Measurements from ENCODE around the gene ESYT1.

ESYT1 gene

DNA sequence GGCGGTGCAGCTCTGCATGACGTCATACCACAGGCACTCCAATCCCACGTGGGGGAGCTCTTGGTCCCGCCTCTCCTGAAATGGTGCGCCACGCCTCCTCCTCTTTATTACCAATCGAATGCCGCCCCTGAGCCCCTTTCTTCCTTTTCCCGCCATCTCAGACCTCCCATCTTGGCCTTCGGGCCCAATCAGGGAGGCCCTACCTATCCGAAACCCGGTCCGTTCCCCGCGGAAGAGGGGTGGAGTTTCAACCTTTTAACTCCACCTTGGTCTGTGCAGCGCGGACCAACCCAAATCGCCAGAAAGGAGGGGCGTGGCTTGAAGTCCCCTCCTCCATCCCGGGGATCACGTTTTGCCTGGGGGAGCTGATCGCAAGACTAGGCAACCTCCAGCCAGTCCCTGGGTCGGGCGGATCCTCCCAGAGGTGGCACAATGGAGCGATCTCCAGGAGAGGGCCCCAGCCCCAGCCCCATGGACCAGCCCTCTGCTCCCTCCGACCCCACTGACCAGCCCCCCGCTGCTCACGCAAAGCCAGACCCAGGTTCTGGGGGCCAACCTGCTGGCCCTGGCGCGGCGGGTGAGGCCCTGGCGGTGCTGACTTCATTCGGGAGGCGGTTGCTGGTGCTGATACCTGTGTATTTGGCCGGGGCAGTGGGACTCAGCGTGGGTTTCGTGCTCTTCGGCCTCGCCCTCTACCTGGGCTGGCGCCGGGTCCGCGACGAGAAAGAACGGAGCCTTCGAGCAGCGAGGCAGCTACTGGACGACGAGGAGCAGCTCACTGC lies at the start of gene ESYT1:
Gene ESYT1 (plus strand): TSS at position 380 of the 782 bp plus-strand sequence. CDS start 53 bp downstream, at position 433.
- peak; percentile 100 for DNase-seq (ENCODE audit: low read depth, low spot score)

- DNase-seq (ENCODE audit: low read depth, low spot score): no peak
Observed at GRCh38 chr12:56078427-56078826, 49.6 kb upstream of the ESYT1 start.

- peak; percentile 92 for DNase-seq (ENCODE audit: low read depth, low spot score)
Observed at GRCh38 chr12:56078931-56079722, 48.9 kb upstream of the ESYT1 start.

- DNase-seq (ENCODE audit: low read depth, low spot score): peak; percentile 88
Observed at GRCh38 chr12:56079723-56080555, 48.1 kb upstream of the ESYT1 start, which contains the start of gene ERBB3. ERBB3 (plus strand) TSS chr12:56080165; CDS start chr12:56080301, 136 bp downstream.

DNA sequence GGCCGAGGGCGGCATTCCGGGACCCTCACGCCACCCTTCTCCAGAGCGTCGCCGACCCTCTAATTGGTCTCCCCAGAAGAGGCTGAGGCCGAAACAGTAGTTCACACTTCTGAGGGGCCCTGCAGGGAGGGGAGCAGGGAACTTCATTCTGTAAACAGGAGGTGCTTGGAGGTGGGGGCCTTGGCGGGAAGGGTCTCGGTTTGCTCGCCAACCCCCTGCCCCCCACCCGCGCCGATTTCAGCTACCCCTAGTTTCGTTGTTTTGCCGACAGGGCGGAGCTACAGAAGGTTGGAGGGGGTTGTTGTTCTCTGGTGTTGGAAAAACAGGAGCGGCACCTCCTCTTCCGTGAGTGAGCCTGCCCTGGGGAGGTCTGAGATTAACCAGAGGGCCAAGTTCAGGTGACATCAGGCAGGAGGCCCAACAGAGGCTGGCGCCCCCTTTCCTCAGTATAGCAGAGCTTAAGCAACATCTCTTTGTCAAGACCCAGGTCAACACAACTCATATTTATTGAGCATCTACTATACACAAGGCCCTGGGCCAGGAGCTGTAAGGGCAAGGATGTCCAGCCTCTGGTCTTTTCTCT lies 47.4 kb upstream of the ESYT1 start:
- no peak for DNase-seq (ENCODE audit: low read depth, low spot score)

- DNase-seq (ENCODE audit: low read depth, low spot score): no peak
Observed at GRCh38 chr12:56081393-56082347, 46.4 kb upstream of the ESYT1 start.

- no peak for DNase-seq (ENCODE audit: low read depth, low spot score)
Observed at GRCh38 chr12:56082382-56082781, 45.7 kb upstream of the ESYT1 start.

DNA sequence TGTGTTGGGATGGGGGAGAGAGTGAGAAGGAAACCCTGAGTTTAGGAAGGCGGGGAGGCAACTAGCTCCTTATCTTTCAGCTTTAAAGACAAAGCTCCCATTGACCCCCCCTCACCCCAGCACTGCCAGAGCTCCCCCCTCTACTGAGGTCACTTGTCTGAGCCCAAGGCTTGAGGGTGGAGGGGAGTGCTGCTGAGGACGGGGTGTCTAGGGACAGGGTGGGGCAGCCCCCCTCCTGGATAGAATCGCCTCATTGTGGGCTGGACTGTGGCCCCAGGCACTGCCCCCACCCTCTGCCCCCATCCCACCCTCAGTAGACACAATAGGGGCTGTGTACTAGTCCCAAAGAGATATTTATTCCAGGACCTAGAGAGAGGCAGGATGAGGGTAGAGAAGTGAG lies 45.1 kb upstream of the ESYT1 start:
- DNase-seq (ENCODE audit: low read depth, low spot score): no peak

DNA sequence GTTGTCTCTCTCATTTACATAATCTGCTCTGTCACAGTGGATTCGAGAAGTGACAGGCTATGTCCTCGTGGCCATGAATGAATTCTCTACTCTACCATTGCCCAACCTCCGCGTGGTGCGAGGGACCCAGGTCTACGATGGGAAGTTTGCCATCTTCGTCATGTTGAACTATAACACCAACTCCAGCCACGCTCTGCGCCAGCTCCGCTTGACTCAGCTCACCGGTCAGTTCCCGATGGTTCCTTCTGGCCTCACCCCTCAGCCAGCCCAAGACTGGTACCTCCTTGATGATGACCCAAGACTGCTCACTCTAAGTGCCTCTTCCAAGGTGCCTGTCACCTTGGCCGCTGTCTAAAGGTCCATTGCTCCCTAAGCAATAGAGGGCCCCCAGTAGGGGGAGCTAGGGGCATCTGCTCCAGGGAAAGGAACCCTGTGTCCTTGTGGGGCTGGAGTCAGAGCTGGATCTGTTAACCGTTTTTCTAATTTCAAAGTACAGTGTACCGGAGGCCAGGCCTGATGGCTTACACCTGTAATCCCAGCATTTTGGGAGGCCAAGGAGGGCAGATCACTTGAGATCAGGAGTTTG lies 43.0 kb upstream of the ESYT1 start:
- DNase-seq (ENCODE audit: low read depth, low spot score): no peak

GRCh38 chr12:56086096-56086495 lies 42.0 kb upstream of the ESYT1 start:
- DNase-seq (ENCODE audit: low read depth, low spot score): no peak

- no peak for DNase-seq (ENCODE audit: low read depth, low spot score)
Observed at GRCh38 chr12:56086608-56087007, 41.5 kb upstream of the ESYT1 start.

GRCh38 chr12:56087220-56087619 lies 40.8 kb upstream of the ESYT1 start:
- no peak for DNase-seq (ENCODE audit: low read depth, low spot score)

DNA sequence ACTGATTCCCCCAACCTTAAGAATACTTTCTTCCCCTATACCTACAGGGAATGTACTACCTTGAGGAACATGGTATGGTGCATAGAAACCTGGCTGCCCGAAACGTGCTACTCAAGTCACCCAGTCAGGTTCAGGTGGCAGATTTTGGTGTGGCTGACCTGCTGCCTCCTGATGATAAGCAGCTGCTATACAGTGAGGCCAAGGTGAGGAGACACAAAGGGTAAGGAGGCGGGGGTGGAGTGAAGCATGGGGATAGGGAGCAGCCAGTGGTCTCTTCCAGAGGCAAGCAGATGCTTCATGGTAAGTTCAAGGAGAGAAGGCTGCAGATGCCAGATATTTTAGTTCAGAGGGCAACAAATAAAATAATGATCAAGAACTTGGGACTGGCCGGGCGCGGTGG lies 30.3 kb upstream of the ESYT1 start:
- no peak for DNase-seq (ENCODE audit: low read depth, low spot score)

GRCh38 chr12:56098592-56098991 lies 29.5 kb upstream of the ESYT1 start:
- no peak for DNase-seq (ENCODE audit: low read depth, low spot score)

DNA sequence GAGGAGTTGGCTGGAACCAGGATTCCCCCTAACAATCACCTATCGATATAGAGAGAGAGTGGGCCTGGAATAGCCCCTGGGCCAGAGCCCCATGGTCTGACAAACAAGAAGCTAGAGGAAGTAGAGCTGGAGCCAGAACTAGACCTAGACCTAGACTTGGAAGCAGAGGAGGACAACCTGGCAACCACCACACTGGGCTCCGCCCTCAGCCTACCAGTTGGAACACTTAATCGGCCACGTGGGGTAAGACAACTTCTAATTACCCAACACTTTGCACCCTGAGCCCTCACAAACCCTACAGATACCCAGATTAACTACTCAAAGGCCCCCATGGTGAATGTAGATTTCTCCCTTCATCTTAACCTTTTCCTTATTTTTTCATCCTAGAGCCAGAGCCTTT lies 28.3 kb upstream of the ESYT1 start:
- no peak for DNase-seq (ENCODE audit: low read depth, low spot score)

DNA sequence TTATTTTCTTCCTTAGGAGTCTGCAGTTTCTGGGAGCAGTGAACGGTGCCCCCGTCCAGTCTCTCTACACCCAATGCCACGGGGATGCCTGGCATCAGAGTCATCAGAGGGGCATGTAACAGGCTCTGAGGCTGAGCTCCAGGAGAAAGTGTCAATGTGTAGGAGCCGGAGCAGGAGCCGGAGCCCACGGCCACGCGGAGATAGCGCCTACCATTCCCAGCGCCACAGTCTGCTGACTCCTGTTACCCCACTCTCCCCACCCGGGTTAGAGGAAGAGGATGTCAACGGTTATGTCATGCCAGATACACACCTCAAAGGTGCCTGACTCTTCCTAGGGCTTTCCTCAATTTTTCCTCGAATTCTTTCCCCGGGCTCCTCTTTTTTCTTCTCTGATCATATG lies 27.0 kb upstream of the ESYT1 start:
- no peak for DNase-seq (ENCODE audit: low read depth, low spot score)

GRCh38 chr12:56102683-56103065 lies 25.4 kb upstream of the ESYT1 start:
- DNase-seq (ENCODE audit: low read depth, low spot score): no peak

GRCh38 chr12:56103066-56103711 lies 24.9 kb upstream of the ESYT1 start:
- no peak for DNase-seq (ENCODE audit: low read depth, low spot score)

GRCh38 chr12:56103823-56104108 lies 24.3 kb upstream of the ESYT1 start:
- DNase-seq (ENCODE audit: low read depth, low spot score): no peak

Data from astrocyte of the hippocampus (primary cell).